Measurements from ENCODE around the gene PRDM5. TPM values are rescaled to one million over a fixed set of nuclear protein-coding genes. Genes with fewer than 3 reads are reported as not detected.

PRDM5 gene
- total RNA-seq, 1 experiment from 2014 or later, result 7.1 TPM

DNA sequence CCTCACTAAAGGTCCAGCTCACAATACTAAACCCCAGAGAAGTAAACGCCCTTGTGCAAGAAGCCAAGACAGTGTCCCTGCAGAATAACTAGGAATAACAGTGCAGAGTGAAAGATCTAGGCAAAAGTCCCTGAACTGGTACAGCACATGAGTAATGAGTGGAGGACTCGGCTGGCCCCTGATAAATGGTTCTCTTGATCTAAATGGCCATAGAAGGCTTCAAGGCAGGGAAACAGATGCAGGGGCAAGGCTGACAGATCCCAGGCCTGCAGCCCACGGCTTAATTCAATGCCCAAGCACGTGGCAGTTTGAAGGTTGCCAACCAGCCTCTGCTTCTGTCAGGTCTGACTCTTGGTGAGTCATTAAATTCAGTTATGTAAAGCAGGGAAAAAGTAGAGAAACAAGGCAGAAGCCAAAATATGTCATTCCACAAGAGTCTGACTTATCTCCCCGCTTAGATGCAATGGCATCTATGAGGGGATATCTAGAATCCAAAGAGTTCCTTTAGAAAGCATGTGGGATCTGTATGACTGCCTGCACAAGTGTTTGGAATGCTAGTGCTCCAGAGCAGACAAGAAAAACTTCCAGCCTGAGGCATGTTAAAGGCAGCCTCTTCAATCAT, 121.3 kb downstream of the PRDM5 start:
- CTCF ChIA-PET, result no interaction called here
- no peaks in the 10 kb centered on the region for H3K27me3 ChIP-seq (replicated peaks; ENCODE audit: insufficient read depth, low read depth, low read length, poor library complexity)
- POLR2A ChIA-PET (ENCODE audit: low non-redundant PET), result no interaction called here
- no peaks in the 10 kb centered on the region for H3K36me3 ChIP-seq (ENCODE audit: insufficient read depth, low read length, poor library complexity, severe bottlenecking)
- no TSS peak for BruUV-seq (replicated peaks)
- DNase-seq (ENCODE audit: low spot score), result no peak
- H3K27ac ChIP-seq (ENCODE audit: low read depth, low read length, poor library complexity, severe bottlenecking), result no peak overlapping the region
- H3K9me3 ChIP-seq (ENCODE audit: low read depth, low read length, poor library complexity, severe bottlenecking), result no peaks in the 10 kb centered on the region
- H3K4me1 ChIP-seq (ENCODE audit: insufficient read depth, low read length, poor library complexity, severe bottlenecking), result no peaks in the 10 kb centered on the region
- H3K4me3 ChIP-seq (ENCODE audit: low read depth, low read length, poor library complexity, severe bottlenecking), result no peak overlapping the region
- no peak for TF ChIP-seq EZH2 (IDR thresholded peaks at IDR 0.05; ENCODE audit: borderline replicate concordance, low read depth, low read length, poor library complexity, severe bottlenecking)
- TF ChIP-seq, protein P1, sequence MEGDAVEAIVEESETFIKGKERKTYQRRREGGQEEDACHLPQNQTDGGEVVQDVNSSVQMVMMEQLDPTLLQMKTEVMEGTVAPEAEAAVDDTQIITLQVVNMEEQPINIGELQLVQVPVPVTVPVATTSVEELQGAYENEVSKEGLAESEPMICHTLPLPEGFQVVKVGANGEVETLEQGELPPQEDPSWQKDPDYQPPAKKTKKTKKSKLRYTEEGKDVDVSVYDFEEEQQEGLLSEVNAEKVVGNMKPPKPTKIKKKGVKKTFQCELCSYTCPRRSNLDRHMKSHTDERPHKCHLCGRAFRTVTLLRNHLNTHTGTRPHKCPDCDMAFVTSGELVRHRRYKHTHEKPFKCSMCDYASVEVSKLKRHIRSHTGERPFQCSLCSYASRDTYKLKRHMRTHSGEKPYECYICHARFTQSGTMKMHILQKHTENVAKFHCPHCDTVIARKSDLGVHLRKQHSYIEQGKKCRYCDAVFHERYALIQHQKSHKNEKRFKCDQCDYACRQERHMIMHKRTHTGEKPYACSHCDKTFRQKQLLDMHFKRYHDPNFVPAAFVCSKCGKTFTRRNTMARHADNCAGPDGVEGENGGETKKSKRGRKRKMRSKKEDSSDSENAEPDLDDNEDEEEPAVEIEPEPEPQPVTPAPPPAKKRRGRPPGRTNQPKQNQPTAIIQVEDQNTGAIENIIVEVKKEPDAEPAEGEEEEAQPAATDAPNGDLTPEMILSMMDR (conservative IDR thresholded peaks at IDR 0.05; ENCODE audit: low read depth, low read length), result no peak
- intact Hi-C loops (cut with micrococcal nuclease; ENCODE audit: unreplicated experiment), result no loop called here

DNA sequence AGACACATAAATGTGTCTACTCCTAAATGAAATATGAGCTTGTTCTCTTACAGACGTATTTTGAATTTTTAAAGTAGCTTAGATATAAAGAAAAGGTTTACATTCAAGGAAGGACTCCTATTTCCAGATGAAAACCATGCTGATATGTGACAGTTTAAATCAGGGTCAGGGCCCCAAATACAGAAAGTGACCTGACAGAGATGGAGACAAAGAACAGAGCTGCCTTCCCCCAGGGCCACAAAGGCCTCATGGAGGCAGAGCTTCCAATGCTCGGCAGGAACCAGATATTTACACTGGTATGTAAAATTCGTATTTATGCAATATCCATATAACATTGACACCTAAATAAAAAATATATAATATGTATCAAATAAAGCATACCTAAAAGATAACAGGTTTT, 124.0 kb downstream of the PRDM5 start:
- Histone ChIP-seq H3K4me1 (ENCODE audit: insufficient read depth, low read length, poor library complexity, severe bottlenecking) (no peaks in the 10 kb centered on the region), H3K4me3 (ENCODE audit: low read depth, low read length, poor library complexity, severe bottlenecking) (no peak overlapping the region), H3K36me3 (ENCODE audit: insufficient read depth, low read length, poor library complexity, severe bottlenecking) (no peaks in the 10 kb centered on the region), H3K9me3 (ENCODE audit: low read depth, low read length, poor library complexity, severe bottlenecking) (no peaks in the 10 kb centered on the region), H3K27ac (ENCODE audit: low read depth, low read length, poor library complexity, severe bottlenecking) (no peak overlapping the region), H3K27me3 (replicated peaks; ENCODE audit: insufficient read depth, low read depth, low read length, poor library complexity) (no peaks in the 10 kb centered on the region)
- no peak for DNase-seq (ENCODE audit: low spot score)
- TF ChIP-seq EZH2 (IDR thresholded peaks at IDR 0.05; ENCODE audit: borderline replicate concordance, low read depth, low read length, poor library complexity, severe bottlenecking), result no peak
- TF ChIP-seq, protein P1 (conservative IDR thresholded peaks at IDR 0.05; ENCODE audit: low read depth, low read length), result no peak
- ChIA-PET POLR2A (ENCODE audit: low non-redundant PET) (no interaction called here), CTCF (no interaction called here)
- intact Hi-C loops (cut with micrococcal nuclease; ENCODE audit: unreplicated experiment), result no loop called here
- BruUV-seq (replicated peaks), result no TSS peak

DNA sequence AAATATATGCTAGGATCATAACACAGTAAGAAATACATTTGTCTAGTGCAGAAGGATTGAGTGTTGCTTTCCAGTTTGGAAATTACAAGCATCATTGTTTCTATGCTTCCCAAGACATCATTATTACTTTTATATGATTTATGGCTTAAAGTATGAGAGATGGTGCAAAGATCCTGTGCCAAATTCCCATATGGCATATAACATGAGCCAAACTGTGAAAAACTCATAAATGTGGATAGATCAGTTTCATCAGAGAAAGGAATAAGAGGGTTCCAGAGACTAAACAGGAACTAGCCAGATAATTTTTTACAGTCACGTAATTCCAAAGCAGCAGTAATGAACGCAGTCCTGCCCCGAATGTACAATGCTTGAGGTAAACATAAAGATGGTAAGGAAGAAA, 126.3 kb downstream of the PRDM5 start:
- TF ChIP-seq, protein P1 (conservative IDR thresholded peaks at IDR 0.05; ENCODE audit: low read depth, low read length), result no peak
- TF ChIP-seq EZH2 (IDR thresholded peaks at IDR 0.05; ENCODE audit: borderline replicate concordance, low read depth, low read length, poor library complexity, severe bottlenecking), result no peak
- Histone ChIP-seq H3K27me3 (replicated peaks; ENCODE audit: insufficient read depth, low read depth, low read length, poor library complexity) (no peaks in the 10 kb centered on the region), H3K4me3 (ENCODE audit: low read depth, low read length, poor library complexity, severe bottlenecking) (no peak overlapping the region), H3K27ac (ENCODE audit: low read depth, low read length, poor library complexity, severe bottlenecking) (no peak overlapping the region), H3K4me1 (ENCODE audit: insufficient read depth, low read length, poor library complexity, severe bottlenecking) (no peaks in the 10 kb centered on the region), H3K36me3 (ENCODE audit: insufficient read depth, low read length, poor library complexity, severe bottlenecking) (no peaks in the 10 kb centered on the region), H3K9me3 (ENCODE audit: low read depth, low read length, poor library complexity, severe bottlenecking) (no peaks in the 10 kb centered on the region)
- intact Hi-C loops (cut with micrococcal nuclease; ENCODE audit: unreplicated experiment), result no loop called here
- no TSS peak for BruUV-seq (replicated peaks)
- POLR2A ChIA-PET (ENCODE audit: low non-redundant PET), result no interaction called here
- no peak for DNase-seq (ENCODE audit: low spot score)
- CTCF ChIA-PET, result no interaction called here

Data from A673 (cell line).